ENCODE measurements around the gene CYP3A7.
"Not testable (repeated sequence)": the region's sequence is repeated elsewhere in the genome, so short reads cannot be mapped to it uniquely, and the experiment has no call there.

The CYP3A7 gene

DNA sequence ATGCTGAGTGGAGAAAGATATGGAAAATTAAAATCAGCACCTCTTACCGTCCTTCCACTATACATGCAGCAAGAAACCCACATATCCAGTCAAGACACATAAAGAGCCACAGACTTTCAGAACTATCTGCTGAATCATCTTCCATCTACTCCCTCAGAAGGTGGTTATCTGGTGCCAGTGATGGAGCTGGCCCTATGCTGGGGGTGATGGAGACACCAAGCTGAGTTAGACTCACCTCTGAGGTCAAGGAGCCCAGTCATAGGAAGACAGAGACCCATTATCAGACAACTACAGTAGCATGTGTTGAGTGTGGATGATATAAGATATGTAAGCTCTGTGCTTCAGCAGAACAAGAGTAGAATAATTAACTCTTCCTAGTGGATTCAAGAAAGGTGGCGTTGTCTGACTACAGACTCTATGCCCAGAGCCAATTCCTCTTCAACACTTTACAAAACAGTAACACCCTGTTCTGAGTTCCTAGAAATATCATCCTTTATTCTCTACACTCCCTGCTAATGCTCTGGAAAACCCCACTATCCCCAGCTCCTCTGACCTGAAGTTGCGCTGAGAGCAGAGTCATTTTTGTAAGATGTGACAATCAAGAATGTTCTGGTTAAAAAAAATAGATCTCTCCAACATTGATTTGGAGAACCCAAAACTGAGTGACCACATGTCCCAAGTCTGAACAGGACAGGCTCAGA lies 69.5 kb downstream of the CYP3A7 start:
- DNase-seq = no peak

DNA sequence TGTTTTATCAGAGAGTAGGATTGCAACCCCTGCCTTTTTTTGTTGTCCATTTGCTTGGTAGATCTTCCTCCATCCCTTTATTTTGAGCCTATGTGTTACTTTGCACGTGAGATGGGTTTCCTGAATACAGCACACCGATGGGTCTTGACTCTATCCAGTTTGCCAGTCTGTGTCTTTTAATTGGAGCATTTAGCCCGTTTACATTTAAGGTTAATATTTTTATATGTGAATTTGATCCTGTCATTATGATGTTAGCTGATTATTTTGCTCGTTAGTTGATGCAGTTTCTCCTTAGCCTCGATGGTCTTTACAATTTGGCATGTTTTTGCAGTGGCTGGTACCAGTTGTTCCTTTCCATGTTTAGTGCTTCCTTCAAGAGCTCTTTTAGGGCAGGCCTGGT lies 77.1 kb downstream of the CYP3A7 start:
- not testable (repeated sequence) for DNase-seq
